ENCODE measurements around the gene ZNF724.
"Not testable (repeated sequence)": the region's sequence is repeated elsewhere in the genome, so short reads cannot be mapped to it uniquely, and the experiment has no call there.

Gene ZNF724

GRCh38 chr19:23249911-23250649 is at the start of gene ZNF724:
Gene ZNF724, minus strand, starts transcription at chr19:23250394. Its CDS starts 152 bp downstream, at chr19:23250242.
- peak; percentile 52 to 86 (median 70) for DNase-seq (ENCODE audit: low read depth in 4 of 4, low spot score in 1 of 4)

GRCh38 chr19:23294141-23294540 is 43.9 kb upstream of the ZNF724 start:
- DNase-seq (ENCODE audit: low read depth in 4 of 4, low spot score in 1 of 4) = no peak

GRCh38 chr19:23289966-23290365 is 39.8 kb upstream of the ZNF724 start:
- DNase-seq (ENCODE audit: low read depth in 4 of 4, low spot score in 1 of 4) = not testable (repeated sequence)

GRCh38 chr19:23287620-23288019 is 37.4 kb upstream of the ZNF724 start:
- DNase-seq (ENCODE audit: low read depth in 4 of 4, low spot score in 1 of 4) = no peak

GRCh38 chr19:23286477-23286876 is 36.3 kb upstream of the ZNF724 start:
- no peak for DNase-seq (ENCODE audit: low read depth in 4 of 4, low spot score in 1 of 4)

- DNase-seq (ENCODE audit: low read depth in 4 of 4, low spot score in 1 of 4) = no peak
Measured at GRCh38 chr19:23285948-23286347, 35.8 kb upstream of the ZNF724 start.

- DNase-seq (ENCODE audit: low read depth in 4 of 4, low spot score in 1 of 4) = not testable (repeated sequence)
Measured at GRCh38 chr19:23285326-23285725, 35.1 kb upstream of the ZNF724 start.

- DNase-seq (ENCODE audit: low read depth in 4 of 4, low spot score in 1 of 4) = peak; percentile 29 to 48 (median 42)
Measured at GRCh38 chr19:23283925-23284324, 33.7 kb upstream of the ZNF724 start.

GRCh38 chr19:23281663-23282276 is 31.6 kb upstream of the ZNF724 start:
- DNase-seq (ENCODE audit: low read depth in 4 of 4, low spot score in 1 of 4) = no peak

- not testable (repeated sequence) for DNase-seq (ENCODE audit: low read depth in 4 of 4, low spot score in 1 of 4)
Measured at GRCh38 chr19:23278118-23278517, 27.9 kb upstream of the ZNF724 start.

GRCh38 chr19:23273590-23274412 is 23.6 kb upstream of the ZNF724 start:
- DNase-seq (ENCODE audit: low read depth in 4 of 4, low spot score in 1 of 4) = peak; percentile 73 to 90 (median 86)

GRCh38 chr19:23273022-23273589 is 22.9 kb upstream of the ZNF724 start:
- DNase-seq (ENCODE audit: low read depth in 4 of 4, low spot score in 1 of 4) = no peak

GRCh38 chr19:23263870-23264590 is 13.8 kb upstream of the ZNF724 start:
- no peak for DNase-seq (ENCODE audit: low read depth in 4 of 4, low spot score in 1 of 4)

GRCh38 chr19:23263396-23263795 is 13.2 kb upstream of the ZNF724 start:
- no peak for DNase-seq (ENCODE audit: low read depth in 4 of 4, low spot score in 1 of 4)

- DNase-seq (ENCODE audit: low read depth in 4 of 4, low spot score in 1 of 4) = no peak
Measured at GRCh38 chr19:23262920-23263319, 12.7 kb upstream of the ZNF724 start.

GRCh38 chr19:23261496-23262020 is 11.4 kb upstream of the ZNF724 start:
- no peak for DNase-seq (ENCODE audit: low read depth in 4 of 4, low spot score in 1 of 4)

GRCh38 chr19:23260956-23261355 is 10.8 kb upstream of the ZNF724 start:
- no peak for DNase-seq (ENCODE audit: low read depth in 4 of 4, low spot score in 1 of 4)

GRCh38 chr19:23259961-23260360 is 9.8 kb upstream of the ZNF724 start:
- no peak for DNase-seq (ENCODE audit: low read depth in 4 of 4, low spot score in 1 of 4)

- DNase-seq (ENCODE audit: low read depth in 4 of 4, low spot score in 1 of 4) = no peak
Measured at GRCh38 chr19:23255700-23256099, 5.5 kb upstream of the ZNF724 start.

- DNase-seq (ENCODE audit: low read depth in 4 of 4, low spot score in 1 of 4) = no peak
Measured at GRCh38 chr19:23254141-23254910, 4.1 kb upstream of the ZNF724 start.
